NCI-H446 treated with DMSO at 0.1 percent for 48 hours (cell line): ENCODE results near the gene CDIP1.

Source experiments
- DNase-seq: peaks from one replicate; lab custom pipeline; 2025; lab: John Stamatoyannopoulos, UW

The CDIP1 gene

GRCh38 chr16:4488499-4488967 lies 50.0 kb downstream of the CDIP1 start:
- no peak for DNase-seq

GRCh38 chr16:4487955-4488498 lies 50.5 kb downstream of the CDIP1 start:
- DNase-seq, result no peak

- no peak for DNase-seq
Measured at GRCh38 chr16:4486126-4486893, 52.3 kb downstream of the CDIP1 start.

- DNase-seq, result no peak
Measured at GRCh38 chr16:4481963-4482362, 56.6 kb downstream of the CDIP1 start.

- DNase-seq, result no peak
Measured at GRCh38 chr16:4481526-4481925, 57.0 kb downstream of the CDIP1 start.

GRCh38 chr16:4477966-4478365 lies 60.6 kb downstream of the CDIP1 start:
- DNase-seq, result no peak

GRCh38 chr16:4475880-4476788 lies 62.4 kb downstream of the CDIP1 start, which contains the start of gene HMOX2:
HMOX2 (plus strand) TSS chr16:4476398; CDS start chr16:4505525, 29,127 bp downstream.
- peak; percentile 80 for DNase-seq

- peak; percentile 84 for DNase-seq
Measured at GRCh38 chr16:4474192-4474961, 64.2 kb downstream of the CDIP1 start, which contains the start of gene NMRAL1. NMRAL1 (minus strand) TSS chr16:4474625; CDS start chr16:4474132, 493 bp downstream.

- DNase-seq, result no peak
Measured at GRCh38 chr16:4472880-4473279, 65.7 kb downstream of the CDIP1 start.

GRCh38 chr16:4471869-4472268 lies 66.7 kb downstream of the CDIP1 start:
- DNase-seq, result no peak

GRCh38 chr16:4468972-4469371 lies 69.6 kb downstream of the CDIP1 start:
- DNase-seq, result no peak

- DNase-seq, result no peak
Measured at GRCh38 chr16:4467916-4468315, 70.7 kb downstream of the CDIP1 start.

GRCh38 chr16:4465977-4466779 lies 72.4 kb downstream of the CDIP1 start:
- no peak for DNase-seq

GRCh38 chr16:4463522-4464163 lies 74.9 kb downstream of the CDIP1 start:
- no peak for DNase-seq

- DNase-seq, result no peak
Measured at GRCh38 chr16:4461250-4462085, 77.1 kb downstream of the CDIP1 start.

GRCh38 chr16:4460936-4461249 lies 77.7 kb downstream of the CDIP1 start:
- no peak for DNase-seq
